Tibial nerve (tissue), 3 donors: ENCODE measurements around the gene MGAT3.

Experiments used
- CTCF ChIP-seq, 5 experiments: fragments of 200-600 bp in 3 of 5; fragments of 450-650 bp in 2 of 5; sonication (generic) in 3 of 5; IDR thresholded peaks; one replicate each; pipeline ENCODE4 v1.5.1; 2016 to 2019; ENCODE audit warnings: antibody characterized with exemption in 5 of 5, mild to moderate bottlenecking in 3 of 5, moderate library complexity in 2 of 5
- POLR2A ChIP-seq, 2 donors: fragments of 450-650 bp; IDR thresholded peaks; one replicate each; pipeline ENCODE4 v1.6.1; 2017; ENCODE audit warnings: antibody characterized with exemption in 2 of 2, mild to moderate bottlenecking in 2 of 2, moderate library complexity in 2 of 2

GRCh38 chr22:39488563-39489083, 31.8 kb downstream of the MGAT3 start:
- no peak for TF ChIP-seq CTCF (IDR thresholded peaks at IDR 0.05)
- no peak for TF ChIP-seq POLR2A (IDR thresholded peaks at IDR 0.05)
